Breast epithelium (tissue), 3 donors: ENCODE measurements around the gene SPATA9.

ENCODE experiments used
- CTCF ChIP-seq, 3 donors: fragments of 450-650 bp; IDR thresholded peaks; one replicate each; pipeline ENCODE4 v1.5.1; 2016 to 2017; ENCODE audit warnings: antibody characterized with exemption in 3 of 3, mild to moderate bottlenecking in 3 of 3, moderate library complexity in 3 of 3
- POLR2A ChIP-seq: fragments of 450-650 bp; IDR thresholded peaks from one replicate; pipeline ENCODE4 v1.6.1; 2016; ENCODE audit warnings: antibody characterized with exemption, mild to moderate bottlenecking, moderate library complexity
- POLR2AphosphoS5 ChIP-seq, 3 donors: sonication (generic); formaldehyde crosslinking; IDR thresholded peaks; one replicate each; pipeline ENCODE4 v1.6.1; 2017; ENCODE audit warnings: antibody characterized with exemption in 3 of 3

GRCh38 chr5:95686651-95687050 lies 3.9 kb upstream of the SPATA9 start:
- no peak for TF ChIP-seq CTCF (IDR thresholded peaks at IDR 0.05)
- TF ChIP-seq POLR2AphosphoS5 (IDR thresholded peaks at IDR 0.05): no peak
- TF ChIP-seq POLR2A: no peak
